Sigmoid colon (tissue), 7 donors: ENCODE data around the gene ATG7. TPM values are rescaled to one million over a fixed set of nuclear protein-coding genes. Genes with fewer than 3 reads are reported as not detected.

ENCODE experiments used
- DNase-seq: peaks from one replicate; pipeline ENCODE4 v3.0.0-alpha.2; 2019
- H3K27ac ChIP-seq, 4 donors: fragments of 200-600 bp; sonication (generic); one replicate each; pipeline ENCODE4 v1.5.1; 2016 to 2019; ENCODE audit warnings: mild to moderate bottlenecking in 1 of 4
- H3K27me3 ChIP-seq, 3 donors: fragments of 200-600 bp; sonication (generic); one replicate each; pipeline ENCODE4 v1.5.1; 2019; ENCODE audit warnings: mild to moderate bottlenecking in 1 of 3
- H3K36me3 ChIP-seq, 4 donors: fragments of 200-600 bp; sonication (generic); one replicate each; pipeline ENCODE4 v1.5.1; 2016 to 2019
- H3K4me1 ChIP-seq, 4 donors: fragments of 200-600 bp; sonication (generic); one replicate each; pipeline ENCODE4 v1.5.1; 2017 to 2019
- H3K4me3 ChIP-seq, 4 donors: fragments of 200-600 bp; sonication (generic); one replicate each; pipeline ENCODE4 v1.5.1; 2017 to 2019; ENCODE audit warnings: mild to moderate bottlenecking in 2 of 4, moderate library complexity in 1 of 4
- H3K9me3 ChIP-seq, 4 donors: fragments of 200-600 bp in 3 of 4; sonication (generic) in 3 of 4; one replicate each; pipeline versions ENCODE4 v1.5.1 to v1.6.1; 2013 to 2019
- CTCF ChIP-seq, 4 experiments: fragments of 450-650 bp in 3 of 4; fragments of 200-600 bp in 1 of 4; IDR thresholded peaks; one replicate each; pipeline ENCODE4 v1.5.1; 2016 to 2019; ENCODE audit warnings: antibody characterized with exemption in 4 of 4, mild to moderate bottlenecking in 3 of 4, moderate library complexity in 2 of 4
- EP300 ChIP-seq, 4 donors: sonication (generic); formaldehyde crosslinking; IDR thresholded peaks; one replicate each; pipeline ENCODE4 v1.6.1; 2017; ENCODE audit warnings: antibody characterized with exemption in 4 of 4
- POLR2A ChIP-seq, 2 donors: fragments of 450-650 bp; IDR thresholded peaks; one replicate each; pipeline ENCODE4 v1.6.1; 2016; ENCODE audit warnings: antibody characterized with exemption in 2 of 2, mild to moderate bottlenecking in 2 of 2, moderate library complexity in 2 of 2
- POLR2AphosphoS5 ChIP-seq, 4 donors: sonication (generic); formaldehyde crosslinking; IDR thresholded peaks; one replicate each; pipeline ENCODE4 v1.6.1; 2017; ENCODE audit warnings: antibody characterized with exemption in 4 of 4
- whole genome bisulfite sequencing, 2 donors: extraction: QIAGEN DNeasy Blood & Tissue Kit; methylation state at CpG; one replicate each; pipeline ENCODE4 v1.1.7; 2013; 5-methylcytosine and 5-hydroxymethylcytosine counted together
- intact Hi-C: fragments of 100-400 bp; cut with DNase I; formaldehyde crosslinking; loops from one replicate; pipeline ENCODE4 v1.15.1; 2023
- polyA plus RNA-seq, 3 donors: library from polyadenylated mRNA; stranded (reverse); fragments of 200-250 nt; gene quantifications; one replicate each; pipeline ENCODE4 v1.2.3, GENCODE V29; 2013
- total RNA-seq, 4 donors: library from RNA; depleted of rRNA; stranded (reverse); fragments of >200 nt; gene quantifications; one replicate each; pipeline ENCODE4 v1.1.0, GENCODE V29; 2016
- donor health status: healthy with polysubstance abuse.
- donor health status: Bipolar disorder and iron deficiency.
- donor health status: healthy.

Gene ATG7
- total and polyA plus RNA-seq, 7 donors, result 12.5 to 62.9 (median 34.8) TPM

- H3K36me3 ChIP-seq, result peaks cover 0 to 31% (median 7%) of the 10 kb centered on the region in 4 donors
- H3K4me3 ChIP-seq, result no peak overlapping the region
- no peaks in the 10 kb centered on the region for H3K27me3 ChIP-seq
- no peaks in the 10 kb centered on the region for H3K4me1 ChIP-seq
- intact Hi-C loops, result no loop called here
- 96 to 98% methylated on average over 4 of the region's 4 CpGs for WGBS, 2 donors
- no peak overlapping the region for H3K27ac ChIP-seq
- no peak for DNase-seq
- no peaks in the 10 kb centered on the region for H3K9me3 ChIP-seq
- TF ChIP-seq POLR2A (IDR thresholded peaks at IDR 0.05), result no peak
- TF ChIP-seq POLR2AphosphoS5 (IDR thresholded peaks at IDR 0.05), result no peak
Observed at GRCh38 chr3:11297126-11297525, 24.9 kb downstream of the ATG7 start.

GRCh38 chr3:11300970-11301369 is 28.8 kb downstream of the ATG7 start:
- no peak overlapping the region for H3K4me3 ChIP-seq
- peaks cover 0 to 8% (median 6%) of the 10 kb centered on the region in 4 donors for H3K4me1 ChIP-seq
- no peak for DNase-seq
- TF ChIP-seq POLR2AphosphoS5 (IDR thresholded peaks at IDR 0.05), result no peak
- TF ChIP-seq EP300 (IDR thresholded peaks at IDR 0.05), result no peak
- TF ChIP-seq POLR2A (IDR thresholded peaks at IDR 0.05), result no peak
- no peak for TF ChIP-seq CTCF (IDR thresholded peaks at IDR 0.05)
- 87 to 88% methylated on average over 3 of the region's 3 CpGs for WGBS, 2 donors
- peaks cover 0 to 57% (median 7%) of the 10 kb centered on the region in 4 donors for H3K36me3 ChIP-seq
- intact Hi-C loops, result no loop called here
- H3K9me3 ChIP-seq, result no peaks in the 10 kb centered on the region
- no peaks in the 10 kb centered on the region for H3K27me3 ChIP-seq
- no peak overlapping the region for H3K27ac ChIP-seq

- peaks cover 0 to 72% (median 14%) of the 10 kb centered on the region in 4 donors for H3K36me3 ChIP-seq
- no peak for DNase-seq
- peaks cover 0 to 8% (median 6%) of the 10 kb centered on the region in 4 donors for H3K4me1 ChIP-seq
- H3K27ac ChIP-seq, result no peak overlapping the region
- no peak overlapping the region for H3K4me3 ChIP-seq
- intact Hi-C loops, result no loop called here
- TF ChIP-seq POLR2AphosphoS5 (IDR thresholded peaks at IDR 0.05) (no peak), POLR2A (IDR thresholded peaks at IDR 0.05) (no peak), EP300 (IDR thresholded peaks at IDR 0.05) (no peak)
- H3K9me3 ChIP-seq, result no peaks in the 10 kb centered on the region
- H3K27me3 ChIP-seq, result no peaks in the 10 kb centered on the region
Observed at GRCh38 chr3:11302444-11302843, 30.2 kb downstream of the ATG7 start.

GRCh38 chr3:11304175-11304574 is 32.0 kb downstream of the ATG7 start:
- H3K4me1 ChIP-seq, result peaks cover 0 to 8% (median 6%) of the 10 kb centered on the region in 4 donors
- WGBS, 2 donors, result 93 to 95% methylated on average over 6 of the region's 6 CpGs
- intact Hi-C loops, result no loop called here
- no peaks in the 10 kb centered on the region for H3K9me3 ChIP-seq
- TF ChIP-seq POLR2A (IDR thresholded peaks at IDR 0.05), result no peak
- TF ChIP-seq CTCF (IDR thresholded peaks at IDR 0.05), result no peak
- no peak for TF ChIP-seq POLR2AphosphoS5 (IDR thresholded peaks at IDR 0.05)
- no peak for TF ChIP-seq EP300 (IDR thresholded peaks at IDR 0.05)
- peaks cover 4 to 82% (median 29%) of the 10 kb centered on the region in 4 donors for H3K36me3 ChIP-seq
- H3K27me3 ChIP-seq, result no peaks in the 10 kb centered on the region
- no peak overlapping the region for H3K27ac ChIP-seq
- H3K4me3 ChIP-seq, result no peak overlapping the region
- no peak for DNase-seq

- Histone ChIP-seq H3K4me3 (no peak overlapping the region), H3K27me3 (no peaks in the 10 kb centered on the region), H3K9me3 (no peaks in the 10 kb centered on the region), H3K36me3 (peaks cover 4 to 81% (median 25%) of the 10 kb centered on the region in 4 donors), H3K27ac (no peak overlapping the region), H3K4me1 (peaks cover 0 to 8% (median 6%) of the 10 kb centered on the region in 4 donors)
- no peak for DNase-seq
- TF ChIP-seq EP300 (IDR thresholded peaks at IDR 0.05), result no peak
- TF ChIP-seq CTCF (IDR thresholded peaks at IDR 0.05), result no peak
- TF ChIP-seq POLR2A (IDR thresholded peaks at IDR 0.05), result no peak
- intact Hi-C loops, result no loop called here
- WGBS, 2 donors, result 95 to 96% methylated on average over 1 of the region's 1 CpG
Observed at GRCh38 chr3:11305509-11305908, 33.3 kb downstream of the ATG7 start.
